ENCODE measurements around the gene TXNRD2.

Gene TXNRD2

DNA sequence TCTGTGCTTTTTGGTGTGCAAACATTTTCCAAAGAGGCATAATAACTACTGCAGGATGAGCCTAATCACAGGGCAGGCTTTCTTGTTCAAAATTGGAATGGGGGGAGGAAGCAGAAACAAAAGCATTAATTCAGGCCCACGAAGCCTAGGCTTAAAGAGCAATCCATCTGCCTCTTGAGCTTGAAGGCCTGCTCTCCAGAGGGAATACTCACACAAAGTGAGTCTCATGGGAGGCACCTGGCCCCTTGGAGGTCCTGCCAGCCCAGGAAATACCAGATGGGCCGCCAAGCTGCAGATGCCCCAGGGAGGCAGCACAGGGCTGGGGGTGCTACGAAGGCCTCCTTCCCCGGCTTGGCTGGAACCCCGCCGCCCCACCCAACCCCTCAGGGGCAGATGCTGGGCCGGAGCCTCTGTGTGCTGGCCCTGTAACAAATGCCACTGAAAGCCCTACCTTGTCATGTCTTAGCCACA is 39.3 kb downstream of the TXNRD2 start:
- DNase-seq = no peak

DNA sequence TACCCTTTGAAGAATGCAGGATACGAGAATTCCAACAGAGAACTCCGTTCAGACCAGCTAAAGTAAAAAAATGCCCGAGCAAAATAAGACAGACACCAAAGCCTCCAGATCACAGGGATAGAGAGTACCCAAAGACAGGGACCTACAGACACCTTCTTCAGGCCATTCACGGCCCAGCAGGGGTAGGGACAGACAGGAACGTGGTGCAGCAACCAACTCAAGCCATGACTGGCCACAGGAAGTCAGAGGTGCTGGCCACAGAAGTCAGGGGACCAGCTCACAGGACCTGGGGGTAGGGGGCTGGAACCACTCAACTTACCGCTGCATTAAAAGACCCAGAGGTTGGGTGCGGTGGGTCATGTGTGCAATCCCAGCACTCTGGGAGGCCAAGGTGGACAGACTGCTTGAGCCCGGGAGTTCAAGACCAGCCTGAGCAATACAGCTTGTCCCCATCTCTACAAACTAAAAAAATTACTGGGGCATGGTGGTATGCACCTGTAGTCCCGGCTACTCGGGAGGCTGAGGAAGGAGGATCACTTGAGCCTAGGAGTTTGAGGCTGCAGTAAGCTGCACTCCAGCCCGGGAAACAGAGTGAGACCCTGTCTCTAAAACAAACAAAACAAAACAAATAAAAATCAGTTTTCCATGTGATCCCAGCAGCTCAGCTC is 39.9 kb downstream of the TXNRD2 start:
- DNase-seq = no peak

DNA sequence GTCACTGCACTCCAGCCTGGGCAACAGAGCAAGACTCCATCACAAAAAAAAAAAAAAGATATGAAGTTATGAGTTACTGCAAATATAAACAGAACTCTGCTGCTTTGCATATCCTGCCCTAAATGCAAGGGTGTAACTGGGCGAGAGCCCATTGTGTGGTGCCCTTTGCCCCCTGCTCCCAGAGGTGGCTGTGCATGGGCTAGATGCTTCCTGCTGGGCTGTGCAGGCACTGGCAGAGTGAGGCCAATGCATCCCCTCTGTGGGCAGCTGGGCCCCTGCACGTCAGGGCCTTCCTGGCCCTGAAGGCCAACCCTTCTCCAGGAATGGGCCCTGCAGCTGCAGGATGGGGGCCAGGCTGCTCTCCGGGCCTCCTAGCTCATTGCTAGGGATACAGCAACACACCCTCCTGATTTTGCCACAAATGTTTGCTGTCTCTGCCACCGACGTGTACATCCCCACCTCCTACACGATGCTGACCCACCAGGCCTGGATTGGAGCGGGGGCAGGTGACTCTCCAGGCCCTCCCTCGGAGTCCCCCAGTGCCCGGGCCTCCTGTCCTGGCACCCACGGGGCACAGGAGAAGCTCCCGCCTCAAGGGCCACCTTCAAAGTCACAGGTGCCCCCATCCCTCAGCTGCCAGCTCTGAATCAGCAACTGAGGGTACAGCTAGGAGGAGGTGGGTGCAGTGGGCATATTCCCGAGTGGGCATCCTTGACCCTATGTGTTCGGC is 40.7 kb downstream of the TXNRD2 start:
- no peak for DNase-seq

DNA sequence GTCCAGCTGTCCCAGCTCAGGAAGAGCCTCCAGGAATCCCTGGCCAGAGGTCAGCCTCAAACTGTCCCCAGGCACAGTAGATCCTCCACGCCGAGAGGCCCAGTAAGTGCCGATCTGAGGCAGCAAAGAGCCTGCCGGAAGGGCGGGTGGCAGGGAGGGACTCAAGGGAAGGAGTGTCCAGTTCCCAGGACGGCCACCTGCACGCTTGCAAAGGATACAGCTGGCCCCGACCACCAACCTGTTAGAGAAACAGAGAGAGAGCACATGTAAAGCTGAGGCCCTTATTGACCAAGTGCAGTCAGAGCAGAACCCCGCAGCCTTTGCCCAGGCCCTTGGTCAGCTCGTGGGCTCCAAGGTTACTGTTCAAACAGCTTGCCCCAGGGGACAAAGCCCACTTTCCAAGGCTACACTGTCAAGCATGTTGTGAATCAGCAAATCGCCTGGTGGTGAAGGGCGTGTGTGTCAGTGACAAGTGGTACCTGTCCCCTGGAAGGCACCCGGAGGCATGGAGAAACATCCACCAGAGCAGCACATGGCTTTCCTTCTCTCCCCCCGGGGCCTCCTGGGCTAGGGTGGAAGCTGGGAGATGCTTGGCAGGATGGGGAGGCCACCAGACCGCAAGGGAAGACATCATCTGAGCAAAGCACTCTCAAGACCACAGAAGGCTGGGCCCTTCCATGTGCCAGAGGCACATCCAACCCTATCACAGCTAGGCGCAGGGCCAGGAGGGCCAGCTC is 42.6 kb downstream of the TXNRD2 start:
- DNase-seq = no peak

DNA sequence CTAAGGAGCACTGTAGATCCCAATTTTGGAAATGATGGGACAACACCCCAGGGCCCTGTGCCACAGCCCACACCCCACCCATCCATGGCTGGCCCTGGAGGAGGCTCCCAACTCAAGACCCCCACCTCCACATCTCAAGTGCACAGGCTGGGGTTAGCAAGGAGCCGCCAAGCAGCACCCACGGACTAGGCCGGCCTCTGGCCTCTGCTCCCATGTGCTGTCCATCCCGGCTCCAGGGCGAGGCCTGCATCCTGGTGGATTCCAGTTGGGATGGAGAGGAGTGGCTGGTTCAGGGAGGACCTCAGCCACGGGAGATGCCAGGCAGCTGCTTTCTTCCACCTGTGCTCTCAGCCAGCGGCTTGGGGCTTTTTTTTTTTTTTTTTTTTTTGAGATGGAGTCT is 43.5 kb downstream of the TXNRD2 start:
- no peak for DNase-seq

DNA sequence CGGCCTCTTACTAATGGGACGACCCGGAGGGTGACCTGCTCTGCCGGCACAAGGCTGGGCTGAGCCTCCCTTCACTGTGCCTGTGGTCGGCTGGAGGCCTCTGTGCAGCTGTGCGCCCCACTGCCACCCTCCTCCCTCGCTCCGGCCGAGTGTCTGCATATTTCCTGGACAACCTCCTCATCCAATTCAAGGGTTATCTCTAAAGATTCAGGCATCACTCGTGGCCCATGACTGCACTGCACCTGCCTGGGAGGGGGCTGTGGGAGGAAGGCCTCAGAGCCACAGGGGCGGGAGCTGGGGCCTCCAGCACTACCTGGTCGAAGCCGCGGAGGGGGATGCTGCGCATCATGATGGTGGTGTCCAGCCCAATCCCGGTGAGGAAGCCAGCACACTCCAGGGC is 43.9 kb downstream of the TXNRD2 start:
- DNase-seq = no peak

DNA sequence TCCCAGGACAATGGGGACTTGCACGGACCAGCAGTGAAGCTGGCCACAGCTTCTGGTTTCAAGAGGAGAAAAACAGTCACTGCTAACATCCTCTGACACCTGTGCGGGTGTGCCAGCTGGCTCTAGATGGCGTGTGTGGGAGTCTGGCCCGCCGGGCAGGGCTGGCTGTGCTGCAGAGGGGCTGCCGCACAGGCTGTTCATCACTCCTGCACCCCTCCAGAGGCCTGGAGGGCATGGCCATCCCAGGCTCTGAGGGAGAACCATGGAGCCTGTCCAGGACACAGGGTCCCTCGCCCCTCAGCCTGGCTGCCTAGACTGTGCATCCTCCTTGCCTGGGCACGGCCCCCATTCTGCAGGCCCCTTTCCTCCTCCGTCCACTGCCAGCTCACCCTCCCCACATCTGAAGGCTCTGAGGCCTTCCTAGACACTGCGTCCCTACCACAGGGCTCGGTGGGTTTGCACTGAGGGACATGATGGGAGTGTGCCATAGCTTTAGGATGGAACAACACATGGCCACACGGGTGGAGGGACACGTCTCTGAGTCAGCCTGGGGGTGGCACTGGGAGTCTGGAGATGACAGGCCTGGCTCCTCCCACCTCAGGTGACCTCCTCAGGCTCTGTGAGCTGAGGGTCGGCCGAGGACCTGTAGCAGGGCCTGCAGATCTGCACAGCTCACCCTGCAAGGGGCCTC is 44.8 kb downstream of the TXNRD2 start:
- DNase-seq = peak; percentile 76

DNA sequence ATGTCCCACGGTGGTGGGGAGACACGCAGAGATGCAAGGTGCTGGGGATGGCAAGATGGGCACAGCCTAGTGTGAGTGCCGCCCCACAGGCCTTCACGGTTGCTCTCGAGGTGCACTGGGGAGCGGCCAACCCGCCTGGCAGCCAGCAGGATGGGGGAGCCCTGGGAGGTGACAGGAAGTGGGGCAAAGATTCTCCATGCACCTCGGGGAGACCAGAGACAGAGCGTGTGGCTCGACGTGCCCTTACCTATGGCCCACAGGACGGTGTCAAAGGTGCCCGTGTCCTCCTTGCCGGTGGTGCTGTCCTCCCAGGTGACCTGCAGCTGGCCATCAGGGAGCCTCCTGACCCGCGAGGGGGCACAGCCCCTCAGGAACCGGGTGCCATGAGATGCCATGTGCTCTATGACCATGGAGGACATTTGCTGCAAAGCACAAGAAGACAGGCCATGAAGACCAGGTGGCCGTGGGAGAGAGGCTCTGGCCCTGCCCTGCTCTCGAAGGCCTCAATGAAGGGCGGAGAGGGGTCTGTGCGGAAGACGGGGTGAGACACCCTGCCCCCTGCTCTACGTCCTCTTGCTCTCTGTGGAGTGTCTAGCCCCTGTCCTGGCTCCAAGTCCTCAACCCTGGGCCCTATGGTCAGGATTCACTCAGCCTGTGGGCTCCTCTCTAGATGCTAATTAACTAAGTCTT is 46.3 kb downstream of the TXNRD2 start:
- DNase-seq = peak; percentile 53

DNA sequence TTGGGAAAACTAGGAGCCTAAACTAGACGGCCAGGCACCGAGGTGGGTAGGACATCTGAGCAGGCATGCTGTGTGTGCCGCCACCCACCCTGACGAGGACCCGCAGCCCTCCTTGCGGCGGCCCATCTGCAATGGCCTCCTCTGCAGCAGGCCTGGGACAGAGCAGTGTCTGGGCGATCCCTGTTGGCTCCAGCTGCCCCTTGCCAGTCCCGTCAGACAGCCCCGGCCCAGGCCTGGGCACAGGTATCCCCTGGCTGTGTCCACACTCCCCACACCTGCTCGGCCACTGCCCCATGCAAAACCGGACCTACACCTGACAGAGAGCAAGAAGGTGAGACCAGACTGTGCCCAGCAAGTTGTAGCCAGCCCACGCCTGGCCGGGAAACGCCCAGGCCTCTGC is 48.3 kb downstream of the TXNRD2 start:
- DNase-seq = no peak

DNA sequence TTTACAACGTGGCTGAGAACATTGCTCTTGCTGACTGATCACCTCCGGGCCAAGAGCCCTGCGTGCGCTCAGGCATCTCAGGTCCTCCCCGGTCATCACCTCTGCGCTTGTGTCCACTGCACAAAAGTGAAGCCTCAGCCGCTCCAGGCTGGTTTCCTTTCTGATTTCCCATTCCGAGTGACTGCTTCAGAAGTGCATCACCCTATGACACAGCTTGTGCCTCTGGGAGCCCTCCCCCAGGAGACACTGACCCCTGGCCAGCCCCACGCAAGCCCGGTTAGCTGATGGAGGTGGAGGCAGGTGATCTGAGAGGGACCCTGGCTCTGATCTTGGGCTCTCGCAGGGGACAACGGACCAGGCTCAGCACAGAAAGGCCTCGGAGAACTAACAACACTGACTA is 48.7 kb downstream of the TXNRD2 start:
- DNase-seq = peak; percentile 34

DNA sequence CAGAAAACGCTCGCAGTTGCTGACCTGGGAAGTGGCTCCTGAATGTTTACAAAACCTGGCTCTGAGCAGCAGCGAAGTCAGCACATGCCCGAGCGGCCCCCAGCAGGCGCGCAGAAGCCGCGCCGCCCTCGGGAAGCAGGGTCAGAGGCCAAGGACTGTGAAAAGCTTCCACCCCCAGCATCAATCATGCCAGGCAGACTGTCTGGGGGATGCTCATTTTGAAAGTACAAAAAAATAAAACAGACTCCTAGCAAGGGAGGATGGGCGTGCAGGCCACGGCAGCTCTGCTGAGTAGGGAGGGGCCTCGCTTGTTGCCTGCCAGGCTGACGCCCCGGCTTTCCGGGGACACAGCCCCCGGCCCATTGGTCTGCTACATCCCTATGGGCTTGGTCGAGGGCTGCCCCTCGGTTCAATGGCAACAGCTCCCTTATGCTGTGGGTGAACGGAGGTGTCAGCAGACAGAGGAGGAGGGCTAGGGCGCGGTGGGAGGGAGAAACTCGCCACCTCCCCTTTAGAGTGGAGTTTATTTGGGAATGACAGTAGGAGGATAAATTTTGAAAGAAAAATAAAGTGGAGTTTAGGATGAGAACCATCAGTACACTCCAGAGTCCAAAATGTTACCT is 49.2 kb downstream of the TXNRD2 start:
- DNase-seq = peak; percentile 82

DNA sequence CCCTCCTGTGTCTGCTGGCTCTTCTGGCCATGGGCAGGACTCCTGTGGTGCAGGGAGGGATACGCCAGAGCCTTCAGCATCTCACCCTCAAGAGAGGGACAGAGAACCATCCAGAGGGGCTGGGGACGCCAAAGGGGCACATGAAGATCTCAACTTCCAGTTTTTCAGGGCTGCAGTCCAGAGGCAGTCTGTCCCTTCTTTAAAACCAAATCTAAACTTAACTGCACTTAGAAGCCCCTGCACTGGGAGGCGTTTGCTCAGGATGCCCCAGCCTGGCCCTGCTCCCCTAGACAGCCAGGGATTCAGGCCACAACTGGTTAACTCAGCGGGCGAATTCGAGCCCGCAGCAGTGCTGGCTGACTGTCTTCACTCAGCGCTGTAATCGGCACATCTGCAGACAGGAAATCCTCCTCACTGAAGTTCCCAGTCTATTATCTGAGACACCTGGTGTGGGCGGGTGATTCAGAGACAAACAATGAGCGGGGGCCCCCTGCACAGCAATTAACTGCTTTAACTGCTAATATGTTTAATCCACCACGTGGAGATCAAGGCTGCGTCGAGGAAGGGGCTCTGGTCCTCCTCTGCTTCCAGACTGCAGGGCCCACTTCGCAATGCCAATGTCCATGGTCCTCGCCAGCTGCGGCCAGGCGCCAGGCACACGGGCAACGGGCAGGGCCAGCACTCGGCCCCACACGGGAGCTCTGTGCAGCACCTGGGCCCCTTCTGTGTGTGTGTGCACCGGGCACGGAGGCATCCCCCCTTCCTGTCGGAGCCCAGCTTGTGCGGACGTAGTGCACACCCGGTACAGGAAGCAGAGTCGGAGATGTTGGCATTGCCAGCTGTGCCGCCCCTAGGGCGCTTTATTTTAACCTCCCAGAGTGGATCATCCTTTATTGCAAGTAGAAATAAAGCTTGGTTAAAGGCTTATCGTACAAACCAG is 50.0 kb downstream of the TXNRD2 start:
- DNase-seq = peak; percentile 91

DNA sequence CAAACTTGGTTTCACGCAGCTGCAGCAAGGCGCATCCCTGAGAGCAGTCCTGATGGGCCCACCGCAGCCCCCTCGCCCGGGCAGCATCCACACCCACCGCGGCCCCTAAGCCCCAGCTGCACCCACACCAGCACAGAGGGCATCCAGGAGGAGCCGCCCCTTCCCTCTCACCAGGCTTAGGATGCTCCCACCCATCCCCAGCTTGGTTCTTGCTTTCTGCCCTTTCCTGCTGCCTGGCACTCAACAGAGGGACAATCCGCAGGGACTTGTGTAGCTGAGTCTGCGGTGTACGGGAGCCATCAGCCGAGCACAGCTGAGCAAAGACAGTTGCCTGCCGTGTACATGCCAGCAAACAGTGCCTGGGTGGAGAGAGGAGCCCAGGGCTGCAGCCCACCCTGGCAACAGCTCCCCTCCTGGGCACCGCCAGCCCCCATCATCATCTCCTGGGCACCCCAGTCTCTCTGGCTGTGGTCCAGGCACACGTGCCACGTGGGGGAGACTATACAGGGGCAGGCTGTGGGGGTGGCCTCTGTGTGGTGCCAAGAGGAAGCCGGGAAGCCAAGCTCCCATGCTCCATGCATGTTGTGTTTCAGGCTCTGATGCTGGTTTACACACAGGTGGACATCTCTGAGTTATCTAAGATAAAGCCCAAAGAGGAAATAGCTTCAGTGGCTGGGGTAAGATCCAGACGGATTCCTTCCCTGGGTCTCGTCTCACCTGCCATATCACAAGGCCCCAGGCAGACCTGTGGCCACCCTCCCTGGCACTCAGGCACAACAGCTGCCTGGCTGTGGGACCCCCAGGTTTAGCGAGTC is 50.9 kb downstream of the TXNRD2 start:
- DNase-seq = peak; percentile 41

DNA sequence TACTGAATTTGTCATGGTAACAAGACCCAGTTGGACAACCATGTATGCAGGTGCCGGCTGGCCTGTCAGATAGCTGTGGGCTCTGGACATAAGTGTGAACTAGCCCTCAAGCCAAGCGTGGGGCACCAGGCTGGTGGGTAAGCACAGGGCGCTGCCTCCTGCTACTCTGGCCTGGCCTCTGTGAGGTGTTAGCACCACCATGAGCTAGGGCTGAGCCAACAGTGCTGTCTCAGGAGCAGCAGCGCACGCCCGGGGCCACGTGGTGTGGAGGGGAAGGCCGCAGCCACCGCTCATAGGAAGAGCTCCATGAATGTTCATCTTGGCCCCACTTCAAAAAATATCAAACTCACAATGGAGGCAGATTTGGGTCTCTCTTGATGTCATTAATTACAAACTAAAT is 51.7 kb downstream of the TXNRD2 start:
- DNase-seq = peak; percentile 76

DNA sequence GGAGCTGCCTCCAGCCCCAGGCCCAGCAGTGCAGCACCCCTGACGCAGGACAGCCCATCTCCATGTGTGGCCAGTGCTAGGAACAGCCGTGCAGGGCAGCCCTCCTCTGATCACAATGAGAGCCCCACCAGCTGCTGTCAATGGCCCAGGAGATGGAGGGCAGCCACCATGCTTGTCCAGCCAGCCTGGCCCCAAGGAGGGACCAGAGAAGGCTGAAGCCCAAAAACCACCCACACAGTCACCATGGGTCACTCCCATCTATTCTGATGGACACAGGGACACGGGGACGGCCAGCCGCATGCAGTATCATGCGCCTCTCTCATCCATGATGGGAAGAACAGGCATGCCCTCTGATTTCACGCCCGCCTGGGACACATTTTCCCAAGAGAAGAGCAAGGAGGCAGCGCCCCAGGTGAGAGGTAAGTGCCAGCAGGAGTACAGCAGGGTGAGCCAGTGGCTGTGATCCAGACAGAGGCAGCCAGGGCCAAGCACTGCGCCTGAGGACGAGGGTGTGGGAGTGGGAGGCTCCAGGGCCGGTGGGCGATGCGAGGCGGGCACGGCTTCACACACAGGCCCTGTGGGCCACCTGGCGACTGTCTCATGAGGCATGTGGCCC is 53.4 kb downstream of the TXNRD2 start:
- DNase-seq = peak; percentile 4

DNA sequence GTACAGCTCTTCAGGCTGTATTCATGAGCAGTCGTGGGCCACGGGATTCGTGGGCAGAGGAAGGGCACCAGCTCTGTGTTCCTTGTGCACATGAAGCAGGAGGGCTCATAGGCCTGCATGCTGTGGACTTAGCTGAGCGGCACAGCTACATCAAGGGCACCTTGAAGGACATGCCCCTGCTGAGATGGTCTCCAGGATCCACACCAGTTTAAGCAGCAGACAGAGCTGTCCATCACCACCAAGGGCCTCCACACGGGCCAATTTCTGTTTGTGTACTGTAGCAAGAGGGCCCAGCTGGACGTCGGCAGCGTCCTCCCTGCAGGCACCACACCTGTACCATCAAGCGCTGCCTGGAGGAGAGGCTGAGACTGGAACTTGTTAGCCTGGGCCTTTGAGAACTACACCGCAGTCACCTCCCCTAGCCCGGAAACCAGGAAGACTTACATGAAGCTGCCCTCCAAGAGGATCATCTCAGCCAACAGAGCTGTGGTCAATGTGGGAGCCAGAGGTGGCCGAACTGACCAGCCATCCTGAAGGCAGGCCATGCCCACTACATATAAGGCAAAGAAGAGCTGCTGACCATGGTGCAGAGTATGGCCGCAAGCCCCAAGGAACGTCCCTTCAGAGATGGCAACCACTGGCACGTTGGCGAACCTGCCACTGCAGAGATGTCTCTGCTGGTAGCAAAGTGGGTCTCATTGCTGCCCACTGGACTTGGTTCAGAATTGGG is 54.2 kb downstream of the TXNRD2 start:
- peak; percentile 38 for DNase-seq

DNA sequence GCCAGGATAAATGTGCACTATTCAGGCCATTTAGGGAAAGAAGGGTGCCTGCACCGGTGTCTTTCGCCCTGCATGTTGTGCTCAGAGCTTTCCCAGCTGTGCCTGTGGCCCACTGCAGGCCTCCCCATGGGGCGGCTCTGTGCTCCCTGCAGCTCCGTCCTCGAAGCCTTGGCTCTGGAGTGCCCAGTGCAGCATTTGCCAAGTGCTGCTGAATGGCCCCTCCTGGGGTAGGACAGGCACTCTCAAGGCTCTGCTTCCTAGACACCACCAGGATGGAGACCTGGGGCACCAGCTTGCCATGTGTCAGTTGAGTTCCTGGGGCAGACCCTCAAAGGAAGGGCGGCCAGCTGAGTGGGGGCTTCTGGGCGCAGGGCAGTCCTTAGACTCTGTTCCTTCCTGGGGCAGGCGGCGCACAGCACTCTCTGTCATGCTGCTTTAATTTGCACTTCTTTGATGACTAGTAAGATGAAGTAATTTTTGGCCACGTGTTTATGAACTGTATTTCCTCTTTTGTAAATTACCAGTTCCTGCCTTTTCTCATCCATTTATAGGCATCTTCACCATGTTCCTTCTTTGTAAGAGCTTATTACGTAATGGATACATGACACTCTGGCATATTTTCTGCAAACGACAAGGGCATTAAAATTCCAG is 54.9 kb downstream of the TXNRD2 start:
- peak; percentile 73 for DNase-seq
